ENCODE data around the gene ALDH8A1.
A peak's percentile ranks its signal among the peaks of the same experiment; 100 is the strongest.
"Not testable (repeated sequence)": the region's sequence is repeated elsewhere in the genome, so short reads cannot be mapped to it uniquely, and the experiment has no call there.

Gene ALDH8A1

DNA sequence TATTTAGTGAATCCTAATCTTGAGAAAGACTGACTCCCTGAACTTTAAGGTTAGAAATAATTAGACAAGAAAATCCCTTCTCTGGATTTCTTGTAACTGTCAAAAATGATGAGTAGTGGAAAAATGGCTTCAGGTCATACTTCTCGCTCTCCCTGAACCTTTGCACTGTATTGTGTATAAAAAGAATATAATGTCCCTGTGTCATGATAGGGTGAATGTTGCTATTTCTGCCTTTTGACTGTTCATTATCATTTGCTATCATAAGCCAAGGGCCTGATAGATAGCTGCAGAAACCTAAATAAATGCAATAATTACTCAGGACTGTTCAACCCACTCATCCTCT is 39.3 kb downstream of the ALDH8A1 start:
- DNase-seq (ENCODE audit: low spot score), result no peak

GRCh38 chr6:134909701-134910592 is 40.0 kb downstream of the ALDH8A1 start:
- DNase-seq (ENCODE audit: low spot score), result no peak

GRCh38 chr6:134908906-134909516 is 40.9 kb downstream of the ALDH8A1 start:
- peak; percentile 42 for DNase-seq (ENCODE audit: low spot score)

- not testable (repeated sequence) for DNase-seq (ENCODE audit: low spot score)
Measured at GRCh38 chr6:134904731-134905130, 45.2 kb downstream of the ALDH8A1 start.

DNA sequence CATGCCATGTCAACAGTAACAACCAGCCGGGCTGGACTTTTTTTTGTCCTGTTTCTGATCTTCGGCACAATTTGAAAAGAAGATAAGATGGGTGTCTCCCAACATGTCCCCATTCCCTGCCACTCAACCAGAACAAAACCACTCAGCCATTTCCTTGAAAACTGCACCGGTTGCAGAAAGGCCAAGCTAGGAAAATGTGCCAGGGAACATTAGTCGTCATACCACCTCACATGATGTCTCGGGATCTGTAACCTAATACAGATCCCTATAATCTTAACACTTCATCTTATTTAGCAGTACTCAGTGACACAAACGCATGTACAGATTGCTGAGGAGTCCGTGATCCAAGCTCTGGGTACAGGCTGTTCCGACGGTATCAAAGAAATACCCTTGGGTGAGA is 46.5 kb downstream of the ALDH8A1 start:
- no peak for DNase-seq (ENCODE audit: low spot score)

DNA sequence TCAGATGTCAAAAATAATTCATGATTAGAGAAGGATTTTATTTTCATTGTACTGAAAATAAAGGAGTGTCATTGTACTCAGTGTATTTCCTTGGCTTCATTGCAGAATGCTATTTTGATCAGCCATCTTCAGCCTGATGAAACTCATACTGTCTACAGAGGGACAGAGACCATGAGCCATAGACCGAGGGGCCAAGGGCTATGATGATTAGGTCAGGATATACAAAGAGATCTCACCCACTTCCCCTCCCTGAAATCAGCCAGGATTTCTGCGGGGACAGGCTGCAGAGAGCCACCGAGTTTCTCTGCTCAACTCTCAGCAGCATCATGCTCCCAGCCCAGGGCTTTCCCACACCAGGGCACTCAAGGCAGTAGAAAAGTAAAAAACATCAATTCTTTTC is 47.0 kb downstream of the ALDH8A1 start:
- DNase-seq (ENCODE audit: low spot score), result no peak

DNA sequence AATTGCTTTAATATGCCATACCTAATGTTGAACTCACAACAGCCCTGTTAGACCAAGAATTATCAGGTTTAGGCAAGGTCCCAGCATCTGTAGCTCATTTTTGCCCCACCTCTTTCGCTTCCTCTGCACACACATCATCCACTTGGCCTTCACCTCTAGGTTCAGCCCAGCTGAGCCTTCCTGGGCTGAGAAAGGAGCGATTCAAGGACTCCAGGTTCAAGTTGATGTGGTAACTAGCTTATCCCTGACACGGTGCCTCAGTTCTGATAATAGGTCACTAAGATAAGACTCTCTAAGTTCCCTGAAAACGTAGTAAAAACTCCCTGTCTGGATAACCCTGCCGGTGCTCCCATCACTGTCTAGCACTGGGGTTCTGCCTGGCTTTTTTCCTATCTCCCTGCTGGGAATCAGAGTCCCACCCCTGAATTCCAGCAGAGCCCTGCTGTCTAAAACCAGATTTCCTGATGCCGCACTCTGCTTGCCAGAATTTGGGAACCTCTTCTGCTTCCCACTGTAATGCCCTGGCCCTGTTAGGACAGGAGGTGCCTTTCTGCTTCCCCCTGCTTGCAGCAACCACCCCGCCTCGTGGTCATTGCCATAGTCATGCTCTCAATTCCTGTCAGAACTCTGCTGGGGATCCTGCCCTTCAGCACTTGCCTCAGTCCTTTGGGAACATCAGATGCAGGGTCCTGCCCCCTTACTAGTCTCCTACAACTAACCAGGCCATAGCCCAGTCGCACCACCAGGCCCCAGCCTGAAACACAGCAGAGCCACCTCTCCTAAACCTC is 47.6 kb downstream of the ALDH8A1 start:
- no peak for DNase-seq (ENCODE audit: low spot score)

GRCh38 chr6:134898575-134898974 is 51.3 kb downstream of the ALDH8A1 start:
- no peak for DNase-seq (ENCODE audit: low spot score)

DNA sequence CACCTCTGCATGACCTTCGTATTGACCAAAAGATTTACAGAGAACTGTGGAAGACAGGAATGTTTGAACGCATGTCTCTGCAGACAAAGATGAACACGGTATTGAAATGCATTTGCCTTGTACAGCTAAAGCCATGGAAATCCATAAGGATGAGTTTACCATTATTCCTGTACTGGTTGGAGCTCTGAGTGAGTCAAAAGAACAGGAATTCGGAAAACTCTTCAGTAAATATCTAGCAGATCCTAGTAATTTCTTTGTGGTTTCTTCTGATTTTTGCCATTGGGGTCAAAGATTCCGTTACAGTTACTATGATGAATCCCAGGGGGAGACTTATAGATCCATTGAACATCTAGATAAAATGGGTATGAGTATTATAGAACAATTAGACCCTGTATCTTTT is 51.7 kb downstream of the ALDH8A1 start:
- DNase-seq (ENCODE audit: low spot score), result not testable (repeated sequence)

- DNase-seq (ENCODE audit: low spot score), result no peak
Measured at GRCh38 chr6:134896910-134897309, 53.0 kb downstream of the ALDH8A1 start.

DNA sequence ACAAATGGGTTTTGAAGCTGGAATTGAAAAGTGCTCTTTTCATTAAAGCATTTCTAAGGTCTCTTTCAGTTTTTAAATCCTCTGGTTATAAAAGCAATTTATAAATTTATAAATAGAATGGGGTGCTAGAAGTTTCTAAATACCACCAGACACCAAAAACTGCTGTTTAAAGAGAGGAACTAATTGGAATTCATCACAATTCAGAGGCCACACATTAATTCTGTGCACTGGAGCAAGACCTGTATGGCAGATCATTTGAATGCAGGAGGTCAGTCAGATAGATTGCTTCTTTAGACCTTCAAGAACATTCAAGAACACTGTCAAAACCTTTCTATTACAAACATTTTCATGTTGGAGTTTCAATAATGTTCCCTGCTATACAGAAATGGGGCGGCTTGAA is 55.1 kb downstream of the ALDH8A1 start:
- no peak for DNase-seq (ENCODE audit: low spot score)

GRCh38 chr6:134892362-134892761 is 57.5 kb downstream of the ALDH8A1 start:
- no peak for DNase-seq (ENCODE audit: low spot score)

DNA sequence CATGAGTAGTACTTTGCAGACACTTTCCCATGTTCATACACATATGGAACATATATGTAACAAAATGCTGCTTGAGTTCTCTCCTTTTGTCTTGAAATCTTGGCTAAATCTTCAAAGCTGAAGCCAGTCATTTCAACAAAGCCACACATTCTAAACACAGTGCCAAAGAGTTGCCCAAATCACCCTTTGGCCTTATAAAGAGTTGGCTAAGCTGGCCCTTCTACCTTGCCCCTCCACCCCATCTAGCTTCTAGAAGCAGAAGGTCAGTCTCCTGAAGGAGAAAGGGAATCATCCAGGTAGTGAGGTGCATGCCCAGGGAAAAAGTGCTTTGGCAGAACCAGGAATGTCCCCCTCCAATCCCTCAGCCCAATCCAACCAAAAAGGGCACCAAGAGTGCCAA is 58.3 kb downstream of the ALDH8A1 start:
- DNase-seq (ENCODE audit: low spot score), result no peak

- no peak for DNase-seq (ENCODE audit: low spot score)
Measured at GRCh38 chr6:134888316-134888715, 61.6 kb downstream of the ALDH8A1 start.

DNA sequence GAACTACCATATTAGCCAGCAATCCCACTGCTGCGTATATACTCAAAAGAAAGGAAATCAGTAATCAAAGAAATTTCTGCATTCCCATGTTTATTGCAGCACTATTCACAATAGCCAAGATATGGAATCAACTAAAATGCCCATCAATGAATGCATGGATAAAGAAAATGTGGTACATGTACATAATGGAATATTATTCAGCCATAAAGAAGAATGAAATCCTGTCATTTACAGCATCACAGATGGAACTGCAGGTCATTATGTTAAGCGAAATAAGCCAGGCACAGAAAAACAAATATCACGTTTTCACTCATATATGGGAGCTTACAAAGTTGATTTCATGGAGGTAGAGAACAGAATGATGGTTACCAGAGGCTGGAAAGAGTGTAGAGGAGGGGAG is 65.1 kb downstream of the ALDH8A1 start:
- DNase-seq (ENCODE audit: low spot score), result no peak

- DNase-seq (ENCODE audit: low spot score), result no peak
Measured at GRCh38 chr6:134883314-134883713, 66.6 kb downstream of the ALDH8A1 start.

DNA sequence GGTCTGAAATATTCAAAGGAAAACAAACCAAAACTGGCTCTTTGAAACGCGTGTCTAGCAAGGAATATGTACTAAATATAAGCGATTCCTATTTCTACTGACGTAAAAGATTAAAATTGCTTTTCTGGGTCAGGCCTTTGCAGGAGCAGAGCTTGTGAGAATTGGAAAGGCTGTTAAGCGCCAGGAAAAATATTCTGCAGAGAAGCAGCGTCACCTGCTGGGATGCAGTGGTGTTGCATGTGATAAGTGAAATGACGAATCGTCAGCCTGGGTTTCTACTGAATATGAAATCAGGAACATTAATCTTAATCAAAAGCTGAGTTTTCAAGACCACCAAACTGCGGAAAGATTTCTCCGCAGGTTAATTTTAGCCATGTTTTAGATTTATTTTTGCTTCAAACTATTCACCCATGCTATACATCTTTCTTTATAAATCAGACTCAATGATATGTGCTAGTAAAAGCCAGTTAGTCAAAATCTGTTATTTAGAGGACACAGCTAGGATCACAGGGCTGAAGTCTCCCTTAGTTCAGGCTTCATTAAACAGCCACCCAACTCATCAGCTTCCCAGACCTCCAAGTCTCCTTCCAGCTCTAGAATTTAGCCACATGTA is 67.4 kb downstream of the ALDH8A1 start:
- DNase-seq (ENCODE audit: low spot score), result peak; percentile 65

GRCh38 chr6:134880487-134881190 is 69.3 kb downstream of the ALDH8A1 start:
- no peak for DNase-seq (ENCODE audit: low spot score)

- DNase-seq (ENCODE audit: low spot score), result no peak
Measured at GRCh38 chr6:134878136-134878535, 71.8 kb downstream of the ALDH8A1 start.

DNA sequence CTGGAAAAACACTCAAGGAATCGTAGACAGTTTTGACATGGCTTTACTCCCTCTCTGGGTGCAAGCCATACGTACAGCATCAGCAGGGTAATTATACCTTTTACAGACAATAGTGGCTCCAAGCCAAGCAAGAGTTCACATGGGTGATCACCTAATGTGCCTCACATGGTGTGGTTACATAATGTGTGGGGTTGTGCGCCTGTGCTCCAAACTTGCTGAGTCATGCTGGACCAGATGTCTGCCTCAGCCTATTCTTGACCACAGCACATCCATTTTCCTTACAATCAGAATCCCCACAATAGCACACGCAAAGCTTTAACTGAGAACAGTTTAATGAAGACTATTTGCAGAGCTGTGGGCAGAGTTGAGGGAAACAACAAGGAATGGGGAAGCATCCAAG is 74.5 kb downstream of the ALDH8A1 start:
- no peak for DNase-seq (ENCODE audit: low spot score)

DNA sequence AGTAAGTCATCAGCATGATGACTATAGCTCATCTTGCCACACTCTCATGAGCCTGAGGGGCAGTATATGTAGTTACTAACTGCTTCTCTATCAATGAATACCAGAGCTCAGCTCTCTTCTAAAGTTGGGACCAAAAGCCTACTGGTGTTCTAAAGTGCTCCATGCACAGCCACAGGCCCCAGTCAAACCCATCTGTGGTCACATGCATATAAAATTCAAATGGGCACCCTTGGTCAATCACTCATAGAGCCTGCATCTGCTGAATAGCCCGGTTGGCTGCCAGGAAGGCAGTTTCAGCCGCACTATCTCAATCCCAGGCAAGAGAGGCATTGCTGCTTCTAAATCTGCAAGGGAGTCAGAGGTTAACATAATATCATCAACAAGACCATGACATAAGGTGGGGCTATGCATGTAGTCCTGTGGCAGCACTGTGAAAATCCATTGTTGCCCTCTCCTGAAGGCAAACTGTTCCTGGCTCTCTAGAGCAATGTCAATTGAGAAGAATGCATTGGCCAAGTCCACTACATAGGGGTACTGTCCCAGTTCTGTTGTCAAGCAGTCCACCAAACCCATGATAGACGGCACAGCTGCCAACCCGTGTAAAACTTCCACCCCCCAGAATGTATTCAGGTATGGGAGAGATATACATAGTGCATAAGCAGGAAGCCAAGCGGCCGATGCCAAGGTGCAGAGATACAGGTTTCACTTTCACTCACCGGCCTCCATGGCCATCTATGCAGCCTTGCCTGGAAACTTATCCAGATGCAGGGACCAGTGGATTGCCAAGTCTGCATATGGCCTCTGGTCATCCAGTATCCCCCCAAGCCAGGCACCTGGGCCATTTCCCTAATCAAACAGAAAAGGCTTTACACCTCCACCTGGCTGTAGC is 76.2 kb downstream of the ALDH8A1 start:
- DNase-seq (ENCODE audit: low spot score), result no peak
